NCI-H446 treated with DMSO at 0.1 percent for 48 hours (cell line): ENCODE results near the gene SLC29A1.
"Not testable (repeated sequence)": the region's sequence is repeated elsewhere in the genome, so short reads cannot be mapped to it uniquely, and the experiment has no call there.

ENCODE experiments used
- DNase-seq: peaks from one replicate; lab custom pipeline; 2025; lab: John Stamatoyannopoulos, UW

The SLC29A1 gene

GRCh38 chr6:44194326-44194725 lies 29.1 kb upstream of the SLC29A1 start:
- DNase-seq = no peak

DNA sequence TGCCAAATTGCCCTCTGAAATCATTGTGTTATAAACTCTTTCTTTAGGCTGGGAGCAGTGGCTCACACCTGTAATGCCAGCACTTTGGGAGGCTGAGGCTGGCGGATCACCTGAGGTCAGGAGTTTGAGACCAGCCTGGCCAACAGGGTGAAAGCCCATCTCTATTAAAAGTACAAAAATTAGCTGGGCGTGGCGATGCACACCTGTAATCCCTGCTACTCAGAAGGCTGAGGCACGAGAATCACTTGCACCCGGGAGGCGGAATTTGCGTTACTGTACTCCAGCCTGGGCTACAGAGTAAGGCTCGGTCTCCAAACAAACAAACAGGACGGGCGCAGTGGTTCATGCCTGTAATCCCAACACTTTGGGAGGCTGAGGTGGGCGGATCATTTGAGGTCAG lies 27.0 kb upstream of the SLC29A1 start:
- not testable (repeated sequence) for DNase-seq

GRCh38 chr6:44198684-44199083 lies 24.7 kb upstream of the SLC29A1 start:
- DNase-seq = no peak

DNA sequence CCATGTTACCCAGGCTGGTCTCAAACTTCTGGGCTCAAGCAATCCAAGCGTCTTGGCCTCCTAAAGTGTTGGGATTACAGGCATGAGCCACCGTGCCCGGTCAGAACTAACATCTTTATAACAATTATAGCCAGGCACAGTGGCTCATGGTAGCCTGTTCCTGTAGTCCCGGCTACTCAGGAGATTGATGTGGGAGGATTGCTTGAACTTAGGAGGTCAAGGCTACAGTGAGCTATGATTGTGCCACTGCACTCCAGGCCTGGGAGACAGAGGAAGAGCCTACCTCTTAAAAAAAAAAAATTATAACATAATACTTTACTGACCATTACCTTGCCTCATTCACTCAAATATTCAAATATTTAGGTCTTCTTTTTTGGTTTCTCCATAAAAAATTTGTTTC lies 23.5 kb upstream of the SLC29A1 start:
- DNase-seq = no peak

DNA sequence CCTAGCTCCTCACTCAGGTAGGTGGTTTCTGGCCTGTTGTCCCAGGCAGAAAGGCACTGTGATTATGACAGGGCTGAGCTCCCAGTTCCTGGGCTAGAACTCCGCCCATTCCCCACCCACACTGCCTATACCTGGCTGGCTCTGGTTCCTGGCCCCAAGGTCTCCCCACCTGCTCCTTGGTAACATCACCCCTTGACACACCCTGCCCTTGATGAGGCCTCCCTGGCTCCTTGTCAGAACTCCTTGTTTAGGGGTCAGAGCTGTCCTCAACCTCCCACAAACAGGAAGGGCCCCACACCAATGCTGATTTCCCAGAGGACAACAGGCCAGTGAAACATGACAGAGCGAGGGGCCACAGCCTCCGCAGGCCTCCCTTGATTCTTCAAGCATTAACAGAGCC lies 22.2 kb upstream of the SLC29A1 start:
- no peak for DNase-seq

DNA sequence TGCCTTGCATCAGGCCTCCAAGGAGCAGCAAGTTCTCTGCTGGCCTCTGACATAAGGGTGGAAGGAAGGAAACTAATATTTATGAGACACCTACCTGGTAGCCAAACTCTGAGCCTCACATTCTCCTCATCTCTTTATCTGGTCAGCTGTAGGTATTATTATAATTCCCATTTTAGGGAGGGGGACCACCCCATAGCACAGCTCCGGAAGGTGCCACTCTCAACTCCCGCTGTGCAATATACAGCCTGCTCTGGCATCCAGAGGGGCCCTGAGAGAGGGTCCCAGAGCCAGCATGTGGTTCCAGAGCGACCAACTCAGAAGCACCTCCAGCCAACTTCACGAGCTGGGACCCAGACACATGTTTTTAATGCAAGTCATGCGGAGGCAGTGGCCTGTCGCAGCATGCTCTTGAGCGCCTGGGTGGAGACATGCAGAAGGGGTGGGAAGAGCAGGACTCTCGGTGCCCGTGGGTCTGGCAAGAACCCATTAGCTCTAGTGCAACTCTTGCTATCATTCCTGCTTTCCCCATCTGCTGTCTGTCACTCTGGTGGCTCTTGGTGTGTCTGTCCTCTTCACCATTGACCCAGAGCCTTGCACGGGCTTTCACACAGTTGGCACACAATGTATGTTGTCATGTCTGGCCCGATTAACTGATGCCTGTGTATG lies 21.6 kb upstream of the SLC29A1 start:
- no peak for DNase-seq

DNA sequence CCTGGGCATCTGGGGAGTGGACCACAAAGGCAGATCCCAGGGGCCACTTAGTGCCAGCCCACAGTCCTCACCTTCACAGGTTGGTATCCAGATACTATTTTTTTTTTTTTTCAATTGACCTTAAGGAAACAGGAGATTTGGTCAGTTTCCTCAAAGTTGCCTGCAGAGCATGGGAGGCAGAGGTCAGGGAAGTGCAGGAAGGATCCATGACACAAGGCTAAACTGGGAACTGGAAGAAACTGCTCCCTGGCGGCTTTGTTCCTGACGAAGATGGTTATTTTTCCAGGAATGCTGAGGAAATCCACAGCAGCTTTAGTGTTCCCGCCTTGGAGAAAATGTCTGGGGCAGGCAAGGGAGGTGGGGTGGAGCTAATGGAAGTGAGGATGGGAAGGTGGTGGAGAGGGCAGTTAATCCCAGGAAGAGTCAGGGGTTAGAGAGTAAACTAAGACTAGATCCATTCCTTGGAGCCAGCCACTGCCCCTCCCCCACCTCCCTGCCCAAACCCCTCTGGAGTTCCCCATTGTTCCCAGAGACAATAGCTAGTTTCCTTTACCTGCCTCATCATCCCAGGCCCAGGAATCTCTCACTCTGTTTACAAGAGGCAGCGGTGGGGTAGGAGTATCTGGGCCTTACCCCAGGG lies 20.9 kb upstream of the SLC29A1 start:
- no peak for DNase-seq

DNA sequence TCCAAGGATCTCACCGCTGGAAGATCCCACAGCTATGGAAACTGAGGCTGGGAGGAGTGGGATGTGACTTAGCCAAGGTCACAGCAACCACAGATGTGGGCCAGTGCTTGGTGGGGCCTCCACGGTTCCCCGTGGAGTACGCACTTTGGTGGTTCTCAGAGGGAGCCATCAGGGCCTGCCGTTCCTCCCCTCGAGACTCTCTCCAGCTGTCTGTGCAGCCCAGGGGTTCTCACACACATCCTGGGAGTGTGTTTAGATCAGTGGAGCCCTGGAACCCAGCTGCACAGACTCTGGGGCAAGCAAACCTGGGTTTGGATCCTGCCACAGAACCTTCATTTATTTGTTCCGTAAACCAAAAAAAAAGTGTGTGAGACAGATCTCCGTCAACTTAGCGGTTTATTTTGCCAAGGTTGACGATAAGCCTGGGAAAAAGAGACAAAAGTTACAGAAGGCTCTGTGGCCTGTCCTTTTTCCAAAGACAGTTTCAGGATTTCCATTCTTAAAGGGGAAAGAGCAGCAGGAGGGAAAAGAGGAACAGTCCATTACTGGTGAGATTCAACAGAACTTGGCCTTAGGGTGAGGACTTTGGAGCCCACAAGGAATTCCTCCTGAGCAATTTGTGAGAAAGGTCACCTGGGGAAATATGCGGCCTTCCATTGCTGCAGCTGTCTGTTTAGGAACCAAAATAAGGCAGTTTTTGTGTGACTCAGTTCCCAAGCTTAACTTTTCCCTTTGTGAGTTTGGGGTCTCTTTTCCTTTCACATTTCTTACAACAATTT lies 20.2 kb upstream of the SLC29A1 start:
- no peak for DNase-seq

DNA sequence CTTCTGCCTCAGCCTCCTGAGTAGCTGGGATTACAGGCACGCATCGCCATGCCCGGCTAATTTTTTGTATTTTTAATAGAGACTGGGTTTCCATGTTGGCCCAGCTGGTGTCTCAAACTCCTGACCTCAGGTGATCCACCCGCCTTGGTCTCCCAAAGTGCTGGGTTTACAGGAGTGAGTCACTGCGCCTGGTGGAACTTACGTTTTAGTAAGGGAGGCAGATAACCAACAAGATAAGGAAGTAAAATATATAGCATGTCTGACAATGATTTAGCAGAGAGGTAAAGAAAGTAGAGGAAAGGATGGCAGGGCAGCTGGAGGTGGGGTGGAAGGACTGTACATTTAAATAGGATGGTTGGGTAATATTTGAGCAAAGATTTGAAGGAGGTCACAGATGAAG lies 19.4 kb upstream of the SLC29A1 start:
- DNase-seq = no peak

DNA sequence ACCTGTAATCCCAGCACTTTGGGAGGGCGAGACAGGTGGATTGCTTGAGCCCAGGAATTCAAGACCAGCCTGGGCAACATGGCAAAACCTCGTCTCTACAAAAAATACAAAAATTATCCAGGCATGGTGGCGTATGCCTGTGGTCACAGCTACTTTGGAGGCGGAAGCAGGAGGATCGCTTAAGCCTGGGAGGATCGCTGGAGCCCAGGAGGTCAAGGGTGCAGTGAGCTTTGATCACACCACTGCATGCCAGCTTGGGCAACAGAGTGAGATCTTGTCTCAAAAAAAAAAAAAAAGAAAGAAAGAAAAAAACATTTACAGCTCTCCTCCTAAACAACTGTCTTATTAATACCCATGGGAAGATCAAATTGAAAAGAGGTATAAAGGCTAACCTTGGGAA lies 15.4 kb upstream of the SLC29A1 start:
- DNase-seq = no peak

GRCh38 chr6:44211284-44211683 lies 12.1 kb upstream of the SLC29A1 start:
- no peak for DNase-seq

- no peak for DNase-seq
Observed at GRCh38 chr6:44214307-44214706, 9.1 kb upstream of the SLC29A1 start.

DNA sequence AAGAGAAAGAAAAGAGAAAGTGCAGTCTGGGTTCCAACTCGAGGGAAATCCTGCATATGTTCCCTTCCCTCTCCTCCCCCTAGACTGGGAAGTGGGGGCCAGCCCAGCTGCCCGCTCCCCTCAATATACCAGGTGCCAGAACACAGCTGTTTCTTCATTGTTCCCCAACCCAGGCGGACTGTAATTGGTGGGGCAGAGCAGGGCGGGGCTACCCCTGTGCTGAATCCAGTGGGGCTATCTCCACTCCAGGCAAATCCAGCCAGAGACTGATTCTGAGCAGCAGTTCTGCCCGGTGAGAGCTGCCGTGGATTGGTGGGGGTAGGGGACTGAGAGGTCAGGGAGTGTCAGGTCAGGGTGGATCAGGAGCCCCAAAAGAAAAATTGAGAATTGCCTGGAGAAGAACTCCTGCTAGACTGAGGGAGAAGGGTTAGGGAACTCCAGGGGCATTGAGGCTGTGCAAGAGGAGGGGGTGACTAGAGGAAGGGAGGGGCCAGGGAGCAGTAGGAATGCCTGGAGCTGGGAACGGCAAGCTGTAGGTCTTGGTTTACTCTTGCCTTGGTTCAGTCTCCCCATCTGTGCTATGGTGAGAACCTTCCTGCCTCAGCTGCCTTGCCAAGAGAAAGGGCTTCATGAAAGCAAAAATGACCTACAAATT lies 6.6 kb upstream of the SLC29A1 start, which contains the start of gene MYMX:
Gene MYMX, plus strand, starts transcription at position 250 of the 655 bp plus-strand sequence. CDS start 546 bp downstream, outside the sequence.
- DNase-seq = peak; percentile 76

GRCh38 chr6:44217332-44218143 lies 5.9 kb upstream of the SLC29A1 start:
- peak; percentile 89 for DNase-seq

DNA sequence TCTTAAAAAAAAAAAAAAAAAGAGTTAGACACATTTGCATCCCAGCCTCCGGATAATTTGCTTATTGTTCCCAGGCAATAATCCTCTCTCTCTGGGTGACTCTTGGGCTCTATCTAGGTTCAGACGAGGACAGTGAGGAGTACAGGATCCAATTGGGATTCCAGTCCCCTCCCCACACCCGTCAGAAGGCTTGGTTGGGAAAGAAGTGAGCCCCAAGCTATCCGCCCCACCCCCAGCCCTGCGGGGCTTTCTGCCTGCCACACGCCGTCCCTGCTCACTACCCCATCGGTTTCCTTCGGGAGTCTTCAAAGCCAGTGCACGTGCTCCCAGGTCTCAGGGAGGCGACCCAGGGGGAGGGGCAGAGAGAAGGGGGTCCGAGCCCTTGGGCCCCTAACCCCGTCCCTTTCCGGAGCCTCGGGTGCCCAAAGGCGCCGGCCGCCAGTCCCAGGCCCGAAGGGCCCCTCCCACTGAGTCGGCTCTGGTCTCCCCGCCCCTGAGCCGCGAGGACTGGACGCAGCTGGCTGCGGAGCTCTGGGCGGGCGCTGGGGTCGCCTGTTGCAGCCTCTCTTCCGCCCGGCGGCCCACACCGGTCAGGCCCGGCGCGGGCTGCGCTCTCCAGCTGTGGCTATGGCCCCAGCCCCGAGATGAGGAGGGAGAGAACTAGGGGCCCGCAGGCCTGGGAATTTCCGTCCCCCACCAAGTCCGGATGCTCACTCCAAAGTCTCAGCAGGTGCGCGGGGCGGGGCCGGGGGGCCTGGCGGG lies 4.2 kb upstream of the SLC29A1 start:
- no peak for DNase-seq

- no peak for DNase-seq
Observed at GRCh38 chr6:44219815-44220784, 3.3 kb upstream of the SLC29A1 start.

- DNase-seq = no peak
Observed at GRCh38 chr6:44220913-44221290, 2.5 kb upstream of the SLC29A1 start.

- peak; percentile 91 for DNase-seq
Observed at GRCh38 chr6:44221291-44221960, 2.0 kb upstream of the SLC29A1 start.

DNA sequence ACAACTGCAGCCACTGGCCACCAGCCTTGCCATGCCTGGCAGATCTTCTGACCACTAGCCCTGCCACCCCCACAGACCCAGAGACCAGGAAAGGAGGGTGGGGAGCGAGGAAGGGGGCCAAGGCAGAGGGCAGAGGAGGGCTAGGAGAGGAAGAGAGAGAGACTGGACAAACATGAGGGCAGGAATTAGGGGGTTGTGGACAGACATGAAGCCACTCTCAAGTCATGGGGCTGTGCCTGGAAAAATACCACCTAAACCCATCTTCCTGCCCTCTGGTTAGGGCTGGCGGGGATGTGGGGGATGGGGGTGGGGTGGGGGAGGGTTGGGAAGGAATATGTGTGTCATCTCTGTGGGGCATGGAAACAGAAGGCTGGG lies 1.4 kb upstream of the SLC29A1 start:
- DNase-seq = no peak
